Neutrophil (primary cell): ENCODE data around the gene CBX5.

Source experiments
- H3K27ac ChIP-seq: fragments of 200-600 bp; sonication (generic); 2 replicates; pipeline ENCODE4 v1.5.1; 2016; ENCODE audit warnings: mild to moderate bottlenecking, moderate library complexity
- H3K27me3 ChIP-seq: fragments of 200-600 bp; sonication (generic); 2 replicates; pipeline ENCODE4 v1.6.0; 2016; ENCODE audit warnings: mild to moderate bottlenecking
- H3K36me3 ChIP-seq: fragments of 200-600 bp; sonication (generic); 2 replicates; pipeline ENCODE4 v1.5.1; 2017
- H3K4me1 ChIP-seq, 2 experiments: fragments of 200-600 bp in 1 of 2; sonication (generic) in 1 of 2; 1 replicate in 1 of 2; 2 replicates in 1 of 2; pipeline versions ENCODE4 v1.5.1 to v1.6.1; 2013 to 2016; ENCODE audit warnings: low read depth in 1 of 2, low read length in 1 of 2, mild to moderate bottlenecking in 1 of 2, moderate library complexity in 1 of 2; ENCODE audit not compliant: control insufficient read depth in 1 of 2, insufficient read depth in 1 of 2
- H3K4me3 ChIP-seq, 2 experiments: fragments of 200-600 bp in 1 of 2; sonication (generic) in 1 of 2; 1 replicate in 1 of 2; 2 replicates in 1 of 2; pipeline ENCODE4 v1.5.1; 2013 to 2016; ENCODE audit warnings: low read depth in 1 of 2, low read length in 1 of 2, mild to moderate bottlenecking in 1 of 2, moderate library complexity in 1 of 2
- H3K9me3 ChIP-seq: fragments of 200-600 bp; sonication (generic); 2 replicates; pipeline ENCODE4 v1.5.1; 2016
- CTCF ChIP-seq: fragments of 200-600 bp; sonication (generic); IDR thresholded peaks from 2 replicates; pipeline ENCODE4 v1.5.1; 2016; ENCODE audit warnings: antibody characterized with exemption

The CBX5 gene

DNA sequence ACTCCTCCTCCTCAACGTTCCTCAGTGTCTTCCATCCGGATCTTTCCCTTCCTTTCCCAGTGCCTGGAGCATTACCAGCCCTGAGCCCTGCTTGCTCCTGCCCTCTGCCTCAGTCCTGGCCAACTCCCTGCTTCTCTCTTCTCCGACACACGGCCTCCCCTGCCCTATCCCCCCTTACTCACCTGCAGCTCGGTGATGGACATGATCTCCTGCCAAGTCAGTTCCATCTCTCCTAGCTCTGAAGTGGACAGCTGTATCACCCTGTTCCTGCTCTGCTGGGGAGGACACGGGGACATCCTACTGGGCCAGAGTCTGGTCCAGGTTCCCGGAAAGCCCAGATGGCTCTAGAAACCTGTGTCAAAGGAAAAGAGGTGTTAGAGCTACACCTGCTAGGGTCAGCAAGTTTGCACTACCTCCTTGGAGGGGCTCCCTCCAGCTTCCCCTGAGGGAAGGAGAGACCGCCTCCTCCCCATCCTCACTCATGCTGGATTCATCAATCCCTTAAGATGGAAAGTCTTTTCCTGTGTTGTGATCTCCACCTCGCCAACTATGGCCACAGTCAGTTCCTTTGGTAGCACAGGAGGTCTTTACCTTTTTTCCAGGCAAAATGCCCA is 15.1 kb upstream of the CBX5 start:
- Histone ChIP-seq H3K27ac (peak overlapping the region; percentile 93), H3K4me3 (peak overlapping the region; percentile 82 to 91), H3K4me1 (peaks cover 71 to 93% of the 10 kb centered on the region in 2 experiments), H3K36me3 (peaks cover 61% of the 10 kb centered on the region), H3K9me3 (no peaks in the 10 kb centered on the region), H3K27me3 (no peaks in the 10 kb centered on the region)
- TF ChIP-seq CTCF: no peak

- Histone ChIP-seq H3K36me3 (peaks cover 68% of the 10 kb centered on the region), H3K27ac (peak overlapping the region; percentile 93), H3K9me3 (no peaks in the 10 kb centered on the region), H3K27me3 (no peaks in the 10 kb centered on the region), H3K4me1 (peaks cover 78 to 96% of the 10 kb centered on the region in 2 experiments), H3K4me3 (peak overlapping the region; percentile 82 to 91)
- peak; percentile 91 for TF ChIP-seq CTCF
These were observed 14.4 kb upstream of the CBX5 start for GRCh38 chr12:54294152-54294952.

DNA sequence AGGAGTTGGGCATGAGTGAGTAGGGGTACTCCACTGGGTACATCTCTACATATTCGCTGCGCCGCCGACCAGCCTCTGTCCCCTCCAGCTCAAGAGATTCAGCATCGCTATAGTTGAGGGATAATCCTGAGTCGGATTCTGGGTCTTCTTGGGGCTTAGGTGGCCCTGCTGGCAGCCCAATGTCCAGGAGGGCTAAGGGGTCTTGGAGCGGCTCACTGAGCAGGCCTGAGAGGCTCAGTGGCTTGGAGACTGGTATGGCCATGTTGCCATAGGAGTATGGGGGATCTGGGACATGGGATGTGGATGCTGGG is 13.0 kb upstream of the CBX5 start:
- no peak overlapping the region for H3K4me3 ChIP-seq
- H3K27me3 ChIP-seq: no peaks in the 10 kb centered on the region
- H3K36me3 ChIP-seq: peaks cover 83% of the 10 kb centered on the region
- no peak for TF ChIP-seq CTCF
- H3K4me1 ChIP-seq: peaks cover 89 to 96% of the 10 kb centered on the region in 2 experiments
- no peaks in the 10 kb centered on the region for H3K9me3 ChIP-seq
- H3K27ac ChIP-seq: peak overlapping the region; percentile 93

- no peak for TF ChIP-seq CTCF
These were observed 12.4 kb upstream of the CBX5 start for GRCh38 chr12:54292083-54292930.

DNA sequence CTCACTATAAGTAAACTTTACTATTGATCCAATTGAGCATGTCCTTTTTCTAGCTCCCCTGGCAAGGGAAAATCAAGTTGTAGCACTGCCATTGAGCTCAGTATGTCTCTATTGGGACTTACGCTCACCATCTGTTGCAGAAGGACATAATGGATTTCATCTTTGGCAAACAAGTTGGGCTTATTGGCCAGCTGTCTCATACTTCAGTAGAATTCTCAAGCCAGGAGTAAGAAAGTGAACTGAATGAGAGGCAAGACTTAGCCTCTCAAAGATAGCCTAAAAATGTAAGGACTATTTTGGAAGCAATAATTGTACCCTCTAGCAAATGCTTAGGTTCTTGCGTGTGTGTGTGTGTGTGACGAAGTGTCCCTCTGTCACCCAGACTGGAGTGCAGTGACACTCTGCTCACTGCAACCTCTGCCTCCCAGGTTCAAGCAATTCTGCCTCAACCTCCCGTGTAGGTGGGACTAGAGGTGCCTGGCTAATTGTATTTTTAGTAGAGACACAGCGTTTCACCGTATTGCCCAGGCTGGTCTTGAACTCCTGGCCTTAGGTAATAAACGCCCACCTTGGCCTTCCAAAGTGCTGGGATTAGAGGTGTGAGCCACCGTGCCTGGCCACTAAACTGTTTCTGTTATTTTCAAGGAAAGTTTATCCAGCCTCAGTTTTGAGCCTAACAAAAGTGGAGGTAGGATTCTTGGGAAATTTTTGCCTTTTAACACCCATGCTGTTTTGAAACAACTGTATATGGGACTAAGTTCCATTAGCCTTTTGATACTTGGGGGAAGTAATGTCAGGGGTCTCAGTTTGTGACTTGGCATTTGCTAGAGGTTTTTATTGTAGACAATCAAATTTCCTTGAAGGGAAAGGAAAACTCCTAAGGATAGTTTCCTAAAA is 7.6 kb upstream of the CBX5 start:
- H3K36me3 ChIP-seq: peaks cover 98% of the 10 kb centered on the region

More at GRCh38 chr12:54292083-54292930, 12.4 kb upstream of the CBX5 start:
- Histone ChIP-seq H3K27ac (peak overlapping the region; percentile 51), H3K4me3 (no peak overlapping the region), H3K4me1 (peaks cover 92 to 97% of the 10 kb centered on the region in 2 experiments), H3K27me3 (no peaks in the 10 kb centered on the region), H3K9me3 (no peaks in the 10 kb centered on the region), H3K36me3 (peaks cover 88% of the 10 kb centered on the region)

More for the DNA sequence above, 7.6 kb upstream of the CBX5 start:
- H3K9me3 ChIP-seq: no peaks in the 10 kb centered on the region
- H3K27ac ChIP-seq: peak overlapping the region; percentile 79
- no peaks in the 10 kb centered on the region for H3K27me3 ChIP-seq
- TF ChIP-seq CTCF: no peak
- no peak overlapping the region for H3K4me3 ChIP-seq
- peaks cover 93 to 98% of the 10 kb centered on the region in 2 experiments for H3K4me1 ChIP-seq
